ENCODE results near the gene DYNC1H1. TPM values are rescaled to one million over a fixed set of nuclear protein-coding genes. Genes with fewer than 3 reads are reported as not detected.
A peak's percentile ranks its signal among the peaks of the same experiment; 100 is the strongest.

The DYNC1H1 gene
- total RNA-seq, 1 experiment from 2014 or later, result 438 TPM

DNA sequence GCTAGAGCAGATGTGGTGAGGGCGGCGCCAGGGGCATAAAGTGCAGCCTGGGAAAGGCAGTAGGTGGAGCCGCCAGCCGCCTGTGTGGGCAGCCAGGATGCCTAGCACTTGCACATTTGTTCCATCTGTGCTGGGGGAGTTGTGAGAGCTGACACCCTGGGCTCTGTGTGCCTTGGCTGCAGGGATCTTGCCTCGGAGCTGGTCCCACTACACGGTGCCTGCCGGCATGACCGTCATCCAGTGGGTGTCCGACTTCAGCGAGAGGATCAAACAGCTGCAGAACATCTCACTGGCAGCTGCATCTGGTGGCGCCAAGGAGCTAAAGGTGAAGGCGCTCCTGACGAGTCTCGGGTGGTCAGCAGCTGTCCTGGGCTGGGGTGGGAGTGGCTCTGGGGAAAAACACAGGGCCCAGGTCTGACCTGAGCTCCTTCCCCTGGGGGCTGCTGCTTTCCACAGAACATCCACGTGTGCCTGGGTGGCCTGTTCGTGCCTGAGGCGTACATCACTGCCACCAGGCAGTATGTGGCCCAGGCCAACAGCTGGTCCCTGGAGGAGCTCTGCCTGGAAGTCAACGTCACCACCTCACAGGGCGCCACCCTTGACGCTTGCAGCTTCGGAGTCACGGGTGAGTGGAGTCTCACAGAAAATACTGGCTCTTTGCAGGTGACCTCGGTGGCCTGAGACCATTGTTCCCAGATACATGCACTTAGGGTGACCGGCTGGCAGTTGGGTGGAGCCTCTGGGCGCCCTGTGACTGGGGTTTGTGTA, 85.1 kb downstream of the DYNC1H1 start:
- Mint-ChIP-seq H3K27me3 (ENCODE audit: low read depth) (no peaks in the 10 kb centered on the region), H3K36me3 (peaks cover 55% of the 10 kb centered on the region), H3K4me3 (no peak overlapping the region), H3K27ac (no peak overlapping the region), H3K9me3 (no peaks in the 10 kb centered on the region), H3K4me1 (peaks cover 3% of the 10 kb centered on the region)
- ChIA-PET POLR2A (interaction anchor here (1.0 kb wide), 1 partner anchor 38 kb away, joined by 3 read pairs; no protein-coding TSS in a partner anchor), CTCF (interaction anchor here (0.9 to 2.4 kb wide), 2 partner anchors 14 to 47 kb away, joined by 3 to 9 read pairs; no protein-coding TSS in a partner anchor)
- no peak for TF ChIP-seq CBFB (CRISPR knock-in tag; IDR thresholded peaks at IDR 0.05; ENCODE audit: low read depth)
- no peak for TF ChIP-seq ZNF138 (CRISPR knock-in tag; conservative IDR thresholded peaks at IDR 0.05)
- TF ChIP-seq, protein P1, sequence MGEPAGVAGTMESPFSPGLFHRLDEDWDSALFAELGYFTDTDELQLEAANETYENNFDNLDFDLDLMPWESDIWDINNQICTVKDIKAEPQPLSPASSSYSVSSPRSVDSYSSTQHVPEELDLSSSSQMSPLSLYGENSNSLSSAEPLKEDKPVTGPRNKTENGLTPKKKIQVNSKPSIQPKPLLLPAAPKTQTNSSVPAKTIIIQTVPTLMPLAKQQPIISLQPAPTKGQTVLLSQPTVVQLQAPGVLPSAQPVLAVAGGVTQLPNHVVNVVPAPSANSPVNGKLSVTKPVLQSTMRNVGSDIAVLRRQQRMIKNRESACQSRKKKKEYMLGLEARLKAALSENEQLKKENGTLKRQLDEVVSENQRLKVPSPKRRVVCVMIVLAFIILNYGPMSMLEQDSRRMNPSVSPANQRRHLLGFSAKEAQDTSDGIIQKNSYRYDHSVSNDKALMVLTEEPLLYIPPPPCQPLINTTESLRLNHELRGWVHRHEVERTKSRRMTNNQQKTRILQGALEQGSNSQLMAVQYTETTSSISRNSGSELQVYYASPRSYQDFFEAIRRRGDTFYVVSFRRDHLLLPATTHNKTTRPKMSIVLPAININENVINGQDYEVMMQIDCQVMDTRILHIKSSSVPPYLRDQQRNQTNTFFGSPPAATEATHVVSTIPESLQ (CRISPR knock-in tag; IDR thresholded peaks at IDR 0.05), result no peak
- TF ChIP-seq PREB (CRISPR knock-in tag; IDR thresholded peaks at IDR 0.05; ENCODE audit: borderline replicate concordance), result no peak
- TF ChIP-seq ELF4 (CRISPR knock-in tag; IDR thresholded peaks at IDR 0.05; ENCODE audit: low read depth), result no peak
- no peak for TF ChIP-seq USF2 (CRISPR knock-in tag; IDR thresholded peaks at IDR 0.05)
- TF ChIP-seq ZNF232 (CRISPR knock-in tag; IDR thresholded peaks at IDR 0.05), result no peak
- no peak for TF ChIP-seq NFYB (CRISPR knock-in tag; conservative IDR thresholded peaks at IDR 0.05; ENCODE audit: low read depth)
- no peak for TF ChIP-seq MYBL2 (CRISPR knock-in tag; IDR thresholded peaks at IDR 0.05)
- TF ChIP-seq TCF7 (CRISPR knock-in tag; IDR thresholded peaks at IDR 0.05; ENCODE audit: low read depth), result no peak
- DNase-seq (ENCODE audit: low spot score), result no peak
- ATAC-seq, result no peak

- DNase-seq (ENCODE audit: low spot score) (no peak), ATAC-seq (no peak)
- H3K9me3 Mint-ChIP-seq, result no peaks in the 10 kb centered on the region
- ChIA-PET POLR2A (no interaction called here), CTCF (interaction anchor here (2.9 kb wide), 1 partner anchor 264 kb away, joined by 8 read pairs; no protein-coding TSS in a partner anchor)
- no peaks in the 10 kb centered on the region for H3K27me3 Mint-ChIP-seq (ENCODE audit: low read depth)
- H3K4me1 Mint-ChIP-seq, result peaks cover 4% of the 10 kb centered on the region
- H3K36me3 Mint-ChIP-seq, result peaks cover 51% of the 10 kb centered on the region
- H3K4me3 Mint-ChIP-seq, result no peak overlapping the region
- 0 out of 2 replicates have a peak overlapping the region, but pooled peaks have one; percentile 11 for H3K27ac Mint-ChIP-seq
- no peak for TF ChIP-seq JUN (CRISPR knock-in tag; IDR thresholded peaks at IDR 0.05)
- no peak for TF ChIP-seq ZNF263 (CRISPR knock-in tag; IDR thresholded peaks at IDR 0.05; ENCODE audit: low read depth)
- TF ChIP-seq ERG (CRISPR knock-in tag; IDR thresholded peaks at IDR 0.05), result no peak
- TF ChIP-seq IRF1 (CRISPR knock-in tag; IDR thresholded peaks at IDR 0.05), result no peak
- TF ChIP-seq, protein P2, sequence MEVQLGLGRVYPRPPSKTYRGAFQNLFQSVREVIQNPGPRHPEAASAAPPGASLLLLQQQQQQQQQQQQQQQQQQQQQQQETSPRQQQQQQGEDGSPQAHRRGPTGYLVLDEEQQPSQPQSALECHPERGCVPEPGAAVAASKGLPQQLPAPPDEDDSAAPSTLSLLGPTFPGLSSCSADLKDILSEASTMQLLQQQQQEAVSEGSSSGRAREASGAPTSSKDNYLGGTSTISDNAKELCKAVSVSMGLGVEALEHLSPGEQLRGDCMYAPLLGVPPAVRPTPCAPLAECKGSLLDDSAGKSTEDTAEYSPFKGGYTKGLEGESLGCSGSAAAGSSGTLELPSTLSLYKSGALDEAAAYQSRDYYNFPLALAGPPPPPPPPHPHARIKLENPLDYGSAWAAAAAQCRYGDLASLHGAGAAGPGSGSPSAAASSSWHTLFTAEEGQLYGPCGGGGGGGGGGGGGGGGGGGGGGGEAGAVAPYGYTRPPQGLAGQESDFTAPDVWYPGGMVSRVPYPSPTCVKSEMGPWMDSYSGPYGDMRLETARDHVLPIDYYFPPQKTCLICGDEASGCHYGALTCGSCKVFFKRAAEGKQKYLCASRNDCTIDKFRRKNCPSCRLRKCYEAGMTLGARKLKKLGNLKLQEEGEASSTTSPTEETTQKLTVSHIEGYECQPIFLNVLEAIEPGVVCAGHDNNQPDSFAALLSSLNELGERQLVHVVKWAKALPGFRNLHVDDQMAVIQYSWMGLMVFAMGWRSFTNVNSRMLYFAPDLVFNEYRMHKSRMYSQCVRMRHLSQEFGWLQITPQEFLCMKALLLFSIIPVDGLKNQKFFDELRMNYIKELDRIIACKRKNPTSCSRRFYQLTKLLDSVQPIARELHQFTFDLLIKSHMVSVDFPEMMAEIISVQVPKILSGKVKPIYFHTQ (CRISPR knock-in tag; IDR thresholded peaks at IDR 0.05), result no peak
- no peak for TF ChIP-seq E2F1 (CRISPR knock-in tag; IDR thresholded peaks at IDR 0.05)
- TF ChIP-seq ZNF423 (CRISPR knock-in tag; IDR thresholded peaks at IDR 0.05), result no peak
- TF ChIP-seq ZSCAN18 (CRISPR knock-in tag; IDR thresholded peaks at IDR 0.05), result no peak
- TF ChIP-seq CREB1 (CRISPR knock-in tag; IDR thresholded peaks at IDR 0.05), result no peak
- no peak for TF ChIP-seq E2F5 (CRISPR knock-in tag; IDR thresholded peaks at IDR 0.05)
- TF ChIP-seq TEAD4 (CRISPR knock-in tag; IDR thresholded peaks at IDR 0.05), result no peak
Measured at GRCh38 chr14:102050026-102050405, 85.6 kb downstream of the DYNC1H1 start.
